AG09319 (cell line): ENCODE measurements around the gene KCNJ10.

Experiments used
- DNase-seq: peaks from one replicate; pipeline ENCODE4 v3.0.0-alpha.2; 2010; ENCODE audit warnings: low read depth; ENCODE audit errors: extremely low read depth
- CTCF ChIP-seq: IDR thresholded peaks from 2 replicates; pipeline ENCODE4 v1.5.1; 2011; ENCODE audit warnings: low read depth, mild to moderate bottlenecking, inconsistent platforms, low read length, moderate library complexity

KCNJ10 gene

GRCh38 chr1:160086456-160086892 is 16.5 kb upstream of the KCNJ10 start:
- no peak for DNase-seq
- TF ChIP-seq CTCF = no peak

GRCh38 chr1:160085686-160086455 is 15.9 kb upstream of the KCNJ10 start:
- DNase-seq = no peak
- peak; percentile 83 for TF ChIP-seq CTCF

- DNase-seq = no peak
Measured at GRCh38 chr1:160084771-160085321, 14.9 kb upstream of the KCNJ10 start.

GRCh38 chr1:160083968-160084770 is 14.2 kb upstream of the KCNJ10 start:
- TF ChIP-seq CTCF = peak; percentile 59
- no peak for DNase-seq

More at GRCh38 chr1:160084771-160085321, 14.9 kb upstream of the KCNJ10 start:
- no peak for TF ChIP-seq CTCF

GRCh38 chr1:160082926-160083325 is 13.0 kb upstream of the KCNJ10 start:
- no peak for DNase-seq
- TF ChIP-seq CTCF = no peak

GRCh38 chr1:160082487-160082886 is 12.5 kb upstream of the KCNJ10 start:
- DNase-seq = no peak
- no peak for TF ChIP-seq CTCF
